ENCODE results near the gene TMEM178B.

The TMEM178B gene

DNA sequence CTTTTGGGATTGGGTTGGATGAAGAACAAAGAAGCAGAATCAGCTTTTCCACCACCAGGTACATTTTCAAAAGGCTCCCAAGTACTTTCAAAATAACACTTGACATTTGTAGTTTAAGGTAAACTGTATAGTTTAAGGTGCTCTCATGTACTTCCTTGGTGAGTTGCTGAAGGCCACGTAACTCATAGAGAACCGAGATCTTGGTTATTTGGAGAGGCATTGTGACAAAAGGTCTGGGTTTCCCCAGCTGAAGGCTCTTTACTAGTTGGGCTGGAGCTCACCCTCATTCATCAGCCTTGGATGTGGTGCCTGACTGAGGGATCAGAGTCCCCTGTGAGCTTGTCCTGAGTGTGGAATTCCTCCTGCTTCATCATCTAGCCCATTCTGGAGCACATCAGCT lies 191.8 kb downstream of the TMEM178B start:
- no peak for DNase-seq

GRCh38 chr7:141268614-141269013 lies 194.8 kb downstream of the TMEM178B start:
- no peak for DNase-seq

DNA sequence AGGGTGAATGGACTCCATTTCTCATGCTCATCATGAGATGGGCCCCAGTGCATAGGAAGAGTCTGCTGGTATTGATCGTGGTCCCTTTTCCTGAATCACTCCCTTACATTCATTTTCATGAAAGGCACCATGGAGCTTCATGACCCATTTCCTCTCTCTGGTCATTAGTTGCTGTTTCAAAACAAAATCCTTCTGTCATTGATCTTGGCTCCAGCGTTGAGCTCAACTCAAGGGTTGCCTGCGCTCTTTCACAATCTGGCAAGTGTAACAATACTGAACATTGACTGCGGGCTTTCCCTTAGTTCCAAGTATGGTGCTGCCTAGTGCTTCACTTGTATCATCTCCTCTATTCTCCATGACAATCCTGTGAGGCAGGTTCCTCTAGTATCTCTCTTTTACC lies 197.6 kb downstream of the TMEM178B start:
- DNase-seq: no peak

DNA sequence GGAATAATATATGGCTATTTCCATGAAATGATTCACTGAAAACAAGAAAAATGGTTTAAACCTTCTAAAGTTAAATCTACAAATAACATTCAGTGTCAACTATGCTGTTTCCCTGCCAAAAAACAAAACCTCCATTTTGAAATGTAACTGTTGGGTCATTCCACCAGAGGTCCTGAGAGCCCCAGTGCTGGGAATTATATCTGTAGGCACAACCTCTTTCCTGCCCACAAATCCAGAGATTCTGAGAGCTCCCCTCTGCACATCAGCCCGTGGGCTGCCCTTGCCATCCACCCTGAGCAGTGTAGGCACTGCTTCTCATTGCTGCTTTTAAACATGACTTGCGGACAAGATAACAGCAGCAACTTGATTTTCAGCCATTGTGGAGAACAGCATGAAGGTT lies 198.6 kb downstream of the TMEM178B start:
- DNase-seq: no peak

- DNase-seq: no peak
Measured at GRCh38 chr7:141275350-141275749, 201.5 kb downstream of the TMEM178B start.

DNA sequence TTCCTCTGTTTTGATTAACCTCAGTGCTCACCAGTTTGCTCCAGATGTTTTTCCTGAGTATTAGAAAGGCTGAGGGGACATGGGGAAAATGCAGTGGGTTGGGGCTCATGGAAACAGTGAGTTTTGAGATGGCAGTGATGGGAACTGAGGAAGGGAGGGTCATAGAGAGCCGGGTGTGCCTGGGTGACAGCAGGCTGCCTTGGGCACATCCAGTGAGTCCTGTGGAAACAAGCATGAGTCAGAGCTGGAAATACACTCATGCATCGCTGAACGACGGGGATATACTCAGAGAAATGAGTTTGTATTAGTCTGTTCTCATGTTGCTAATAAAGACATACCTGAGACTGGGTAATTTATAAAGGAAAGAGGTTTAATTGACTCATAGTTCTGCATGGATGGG lies 202.2 kb downstream of the TMEM178B start:
- no peak for DNase-seq

DNA sequence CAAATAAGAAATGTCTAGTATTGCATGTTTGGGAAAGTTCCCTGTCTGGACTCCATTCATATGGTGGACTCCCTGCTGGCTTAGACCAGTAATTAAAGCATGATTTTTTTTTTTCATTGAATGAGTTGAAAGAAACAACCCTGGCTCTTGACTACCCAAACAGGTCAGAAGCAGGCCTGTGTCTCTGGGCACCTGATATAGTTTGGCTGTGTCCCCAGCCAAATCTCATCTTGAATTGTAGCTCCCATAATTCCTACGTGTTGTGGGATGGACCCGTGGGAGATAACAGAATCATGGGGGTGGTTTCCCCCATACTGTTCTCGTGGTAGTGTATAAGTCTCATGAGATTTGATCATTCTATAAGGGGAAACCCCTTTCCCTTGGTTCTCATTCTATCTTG lies 206.2 kb downstream of the TMEM178B start:
- no peak for DNase-seq

DNA sequence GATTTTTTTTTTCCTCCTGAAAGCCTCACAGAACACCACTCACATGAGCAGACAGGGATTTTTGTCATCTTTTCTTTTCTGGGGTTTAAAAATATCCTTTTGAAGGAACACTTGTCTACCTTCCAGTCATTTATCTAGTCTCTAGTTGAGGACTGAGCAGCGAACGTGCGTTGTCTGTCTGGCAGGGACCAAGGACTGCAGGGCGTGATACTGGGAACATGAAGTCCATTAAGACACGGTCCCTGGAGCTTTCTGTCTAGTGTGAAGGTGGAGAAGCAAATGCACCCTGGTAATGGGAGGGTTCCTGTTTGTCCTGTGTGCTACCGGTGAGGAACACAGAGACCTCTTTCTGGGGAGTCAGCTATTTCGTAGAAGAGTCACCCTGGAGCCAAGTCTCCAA lies 207.4 kb downstream of the TMEM178B start:
- no peak for DNase-seq

GRCh38 chr7:141286522-141286921 lies 212.7 kb downstream of the TMEM178B start:
- no peak for DNase-seq

- no peak for DNase-seq
Measured at GRCh38 chr7:141287936-141288335, 214.1 kb downstream of the TMEM178B start.

DNA sequence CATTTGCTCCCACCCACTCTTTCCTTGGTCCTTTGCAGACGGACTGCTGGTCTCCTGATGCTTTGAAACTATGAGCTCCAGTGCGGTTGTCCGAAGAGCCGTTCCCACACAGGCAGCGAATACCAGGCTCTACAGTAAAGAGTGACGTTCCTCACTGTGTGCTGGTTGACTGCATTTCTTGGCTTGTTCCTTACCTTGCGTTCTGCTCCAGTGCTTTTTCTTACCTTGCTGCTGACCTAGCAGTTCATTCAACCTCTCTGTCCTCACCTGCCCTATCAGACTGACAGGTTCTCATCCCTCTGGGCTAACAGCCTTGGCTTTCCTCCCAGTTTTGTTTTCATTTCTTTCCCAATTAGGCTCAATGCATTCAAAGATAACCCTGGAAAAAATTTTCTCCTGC lies 214.8 kb downstream of the TMEM178B start:
- DNase-seq: no peak

- DNase-seq: no peak
Measured at GRCh38 chr7:141290365-141290764, 216.5 kb downstream of the TMEM178B start.

DNA sequence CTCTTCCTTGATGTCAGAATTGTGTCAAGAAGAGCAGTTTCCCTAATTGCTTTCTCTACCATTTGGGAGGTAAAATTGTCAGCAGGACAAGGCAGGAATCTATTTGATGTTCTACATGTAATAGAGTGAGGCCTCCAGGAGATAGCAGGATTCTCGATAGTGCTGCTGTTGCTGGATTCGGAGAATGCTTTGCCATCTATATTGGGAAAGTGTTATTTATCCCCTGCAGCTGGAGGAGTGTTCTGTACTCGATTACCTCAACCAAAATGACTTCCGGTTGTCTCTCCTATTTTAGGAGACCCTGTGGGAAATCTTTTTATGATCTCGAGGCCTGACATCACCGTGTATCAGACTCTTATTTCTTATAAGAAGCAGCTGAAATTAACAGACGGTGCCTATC lies 217.1 kb downstream of the TMEM178B start:
- no peak for DNase-seq

GRCh38 chr7:141291541-141291940 lies 217.7 kb downstream of the TMEM178B start:
- no peak for DNase-seq

- DNase-seq: no peak
Measured at GRCh38 chr7:141294143-141294829, 220.4 kb downstream of the TMEM178B start.

GRCh38 chr7:141295367-141295895 lies 221.6 kb downstream of the TMEM178B start:
- no peak for DNase-seq

DNA sequence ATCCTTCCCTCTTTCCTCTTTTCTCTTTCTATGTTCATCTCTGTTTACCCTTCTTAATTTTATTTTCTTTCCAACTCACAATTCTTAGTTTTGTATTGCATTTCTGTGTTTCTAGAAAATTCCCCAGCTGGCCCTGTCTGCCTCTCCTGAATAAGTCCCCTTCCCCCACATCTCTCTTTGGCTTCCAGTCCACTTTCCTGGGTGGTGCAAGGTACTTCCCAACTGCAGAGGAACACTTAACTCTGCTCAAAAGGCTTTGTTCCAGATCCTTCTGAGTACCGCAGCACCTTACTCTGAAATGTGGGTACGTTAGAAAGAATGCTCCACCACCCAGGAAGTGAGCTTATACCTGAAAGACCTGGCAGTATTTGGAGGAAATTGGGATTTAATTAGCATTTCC lies 227.0 kb downstream of the TMEM178B start:
- no peak for DNase-seq

DNA sequence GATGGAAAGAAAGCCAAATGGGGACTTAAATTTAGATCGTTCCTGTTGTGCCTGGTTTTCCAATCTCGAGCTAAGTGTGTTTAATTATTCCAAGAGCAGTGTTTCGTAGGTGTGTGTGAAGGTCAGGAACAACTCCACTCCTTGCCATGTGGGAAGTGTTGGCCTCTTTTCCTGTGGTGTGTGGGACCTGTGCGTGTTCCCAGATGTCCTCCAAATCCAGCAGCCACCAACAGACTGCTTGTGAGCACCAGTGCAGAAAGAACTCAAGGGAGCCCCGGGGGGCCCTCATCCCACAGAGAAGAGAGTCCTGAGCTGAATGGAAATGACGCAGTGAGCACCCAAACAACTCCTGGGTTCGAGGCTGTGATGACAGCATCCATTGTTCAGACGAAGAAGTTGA lies 227.7 kb downstream of the TMEM178B start:
- DNase-seq: no peak

DNA sequence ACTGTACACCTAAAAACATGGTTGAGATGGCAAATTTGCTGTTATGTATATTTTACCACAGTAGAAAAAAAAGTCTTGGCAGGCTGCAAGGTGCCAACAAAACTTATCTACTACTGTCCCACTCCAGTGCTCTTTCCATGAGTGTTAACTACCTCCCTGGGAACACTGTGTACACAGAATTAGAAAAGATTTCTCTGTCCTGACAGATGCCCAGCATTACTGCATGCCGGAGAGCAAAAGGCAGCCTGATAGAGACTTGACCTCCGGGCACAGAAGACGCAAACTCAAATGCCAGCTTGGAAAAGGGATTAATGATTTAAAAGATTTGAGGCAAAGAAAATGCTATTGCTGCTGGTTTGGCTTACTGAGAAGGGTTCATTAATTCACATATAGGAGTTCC lies 228.8 kb downstream of the TMEM178B start:
- no peak for DNase-seq

DNA sequence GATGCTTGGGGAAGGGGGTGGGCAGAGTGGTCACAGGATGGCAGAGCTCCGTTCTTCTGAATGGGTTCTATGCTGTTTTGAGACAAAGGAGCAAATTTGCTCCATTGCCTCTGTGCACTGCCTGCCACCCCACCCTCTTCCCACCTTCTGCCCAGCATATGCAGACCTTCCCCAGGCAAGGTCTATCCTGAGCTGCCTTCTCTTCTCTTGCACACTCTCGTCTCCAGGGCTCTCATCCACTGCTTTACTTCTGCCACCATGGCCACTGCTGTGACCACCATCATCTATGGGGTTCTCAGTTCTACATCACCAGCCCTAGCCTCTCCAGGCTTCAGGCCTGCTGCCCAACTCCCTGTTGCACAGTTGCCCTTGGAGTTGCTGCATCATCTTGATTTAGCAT lies 230.4 kb downstream of the TMEM178B start:
- no peak for DNase-seq

- no peak for DNase-seq
Measured at GRCh38 chr7:141306081-141306480, 232.2 kb downstream of the TMEM178B start.

DNA sequence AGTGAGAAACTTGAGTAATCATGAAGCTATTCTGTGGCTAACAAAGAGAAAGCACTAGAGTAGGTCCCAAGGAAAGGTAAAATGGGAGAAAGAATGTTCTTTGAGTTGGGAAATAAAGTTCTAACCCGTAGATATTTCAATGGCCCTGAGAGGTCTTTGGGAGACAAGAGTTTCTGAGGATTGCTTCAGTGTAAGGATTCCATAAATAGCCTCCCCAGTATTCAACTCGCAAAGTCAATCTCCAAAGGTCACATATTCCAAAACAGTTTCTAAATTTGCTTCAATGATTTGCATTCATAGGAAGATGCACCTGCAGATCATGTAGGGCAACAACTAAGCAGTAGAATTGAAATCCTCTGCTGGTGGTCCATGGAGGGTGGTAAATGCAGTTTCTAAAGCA lies 238.5 kb downstream of the TMEM178B start:
- DNase-seq: no peak

DNA sequence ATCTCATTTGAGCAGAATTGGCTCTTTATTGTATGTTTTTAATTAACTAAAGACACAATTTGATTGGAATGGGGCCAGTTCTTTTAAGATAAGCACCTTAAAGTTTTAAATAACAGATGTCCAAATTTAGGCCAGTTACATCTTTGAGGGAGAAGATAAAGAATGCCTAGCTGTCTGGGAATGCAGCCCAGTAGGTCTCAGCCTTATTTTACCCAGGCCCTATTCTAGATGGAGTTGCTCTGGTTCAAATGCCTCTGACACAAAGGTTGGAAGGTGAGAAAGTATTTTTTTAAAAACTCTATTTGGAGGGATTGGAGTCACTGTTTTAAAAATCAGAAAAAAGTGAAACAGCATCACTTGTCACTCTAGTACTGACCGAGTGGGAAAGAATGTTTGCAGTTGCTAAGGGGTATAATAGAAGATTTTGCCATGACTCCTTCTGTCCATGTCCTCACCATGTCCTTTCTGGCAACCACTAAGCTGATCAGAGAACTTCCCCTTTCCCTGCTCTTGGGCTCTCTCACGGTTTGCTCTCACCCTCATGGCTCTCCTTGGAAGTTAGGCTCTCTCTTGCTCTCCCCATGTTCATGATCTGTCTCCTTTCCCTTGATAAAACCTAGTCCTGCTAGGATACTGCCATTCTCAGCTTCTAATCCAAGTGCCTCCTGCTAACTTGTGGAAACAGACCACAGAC lies 239.1 kb downstream of the TMEM178B start:
- DNase-seq: no peak

- DNase-seq: no peak
Measured at GRCh38 chr7:141313896-141314295, 240.0 kb downstream of the TMEM178B start.

All from CD4-positive, alpha-beta T cell treated with Interleukin-21 for 1 hour (primary cell).